Memory B cell (primary cell): Measurements from ENCODE around the gene SNX33.

ENCODE experiments used
- ATAC-seq: fragments of 150-1000 bp; cut with Tn5 transposase; 2 replicates; pipeline ENCODE4 v1.10.0; 2021; ENCODE audit warnings: low read depth, mild to moderate bottlenecking, moderate library complexity
- DNase-seq, 2 donors: peaks; one replicate each; pipeline ENCODE4 v3.0.0; 2022; ENCODE audit warnings: low spot score in 2 of 2
- H3K27ac Mint-ChIP-seq: one replicate; pipeline ENCODE4 v1.8.0; 2022; ENCODE audit warnings: mild to moderate bottlenecking, moderate library complexity, mixed read lengths
- H3K27me3 Mint-ChIP-seq: one replicate; pipeline ENCODE4 v1.8.0; 2022; ENCODE audit warnings: mixed read lengths
- H3K36me3 Mint-ChIP-seq: one replicate; pipeline ENCODE4 v1.8.0; 2022; ENCODE audit warnings: mild to moderate bottlenecking, mixed read lengths
- H3K4me1 Mint-ChIP-seq: one replicate; pipeline ENCODE4 v1.8.0; 2022; ENCODE audit warnings: mixed read lengths
- H3K4me3 Mint-ChIP-seq: one replicate; pipeline ENCODE4 v1.8.0; 2022; ENCODE audit warnings: mild to moderate bottlenecking, moderate library complexity, mixed read lengths
- H3K9me3 Mint-ChIP-seq: one replicate; pipeline ENCODE4 v1.8.0; 2022; ENCODE audit warnings: mixed read lengths

Gene SNX33

GRCh38 chr15:75650908-75651809 lies 3.4 kb downstream of the SNX33 start:
- Mint-ChIP-seq H3K4me3 (no peak overlapping the region), H3K27ac (no peak overlapping the region), H3K9me3 (no peaks in the 10 kb centered on the region), H3K27me3 (no peaks in the 10 kb centered on the region), H3K4me1 (peaks cover 4% of the 10 kb centered on the region), H3K36me3 (no peaks in the 10 kb centered on the region)
- DNase-seq (no peak), ATAC-seq (no peak)

- ATAC-seq (no peak), DNase-seq (no peak)
- Mint-ChIP-seq H3K36me3 (no peaks in the 10 kb centered on the region), H3K27me3 (no peaks in the 10 kb centered on the region), H3K4me1 (peaks cover under 1% of the 10 kb centered on the region), H3K4me3 (no peak overlapping the region), H3K9me3 (no peaks in the 10 kb centered on the region), H3K27ac (no peak overlapping the region)
Observed at GRCh38 chr15:75651810-75652543, 4.3 kb downstream of the SNX33 start.

- DNase-seq (no peak), ATAC-seq (no peak)
- Mint-ChIP-seq H3K27ac (no peak overlapping the region), H3K27me3 (no peaks in the 10 kb centered on the region), H3K9me3 (no peaks in the 10 kb centered on the region), H3K36me3 (no peaks in the 10 kb centered on the region), H3K4me3 (no peak overlapping the region), H3K4me1 (no peaks in the 10 kb centered on the region)
Observed at GRCh38 chr15:75653347-75653913, 5.7 kb downstream of the SNX33 start.

GRCh38 chr15:75654201-75654907 lies 6.6 kb downstream of the SNX33 start:
- DNase-seq (no peak), ATAC-seq (no peak)
- Mint-ChIP-seq H3K9me3 (no peaks in the 10 kb centered on the region), H3K27me3 (no peaks in the 10 kb centered on the region), H3K4me3 (no peak overlapping the region), H3K36me3 (no peaks in the 10 kb centered on the region), H3K4me1 (no peaks in the 10 kb centered on the region), H3K27ac (no peak overlapping the region)

GRCh38 chr15:75655931-75656330 lies 8.2 kb downstream of the SNX33 start:
- Mint-ChIP-seq H3K9me3 (no peaks in the 10 kb centered on the region), H3K4me3 (no peak overlapping the region), H3K4me1 (no peaks in the 10 kb centered on the region), H3K36me3 (no peaks in the 10 kb centered on the region), H3K27me3 (no peaks in the 10 kb centered on the region), H3K27ac (no peak overlapping the region)
- ATAC-seq (no peak), DNase-seq (no peak)

GRCh38 chr15:75656331-75656730 lies 8.6 kb downstream of the SNX33 start:
- H3K4me1 Mint-ChIP-seq = no peaks in the 10 kb centered on the region
- no peak overlapping the region for H3K4me3 Mint-ChIP-seq
- no peaks in the 10 kb centered on the region for H3K36me3 Mint-ChIP-seq
- DNase-seq = no peak
- no peak overlapping the region for H3K27ac Mint-ChIP-seq
- H3K9me3 Mint-ChIP-seq = no peaks in the 10 kb centered on the region
- no peak for ATAC-seq
- H3K27me3 Mint-ChIP-seq = no peaks in the 10 kb centered on the region

- Mint-ChIP-seq H3K27ac (no peak overlapping the region), H3K36me3 (no peaks in the 10 kb centered on the region), H3K4me1 (no peaks in the 10 kb centered on the region), H3K27me3 (no peaks in the 10 kb centered on the region), H3K9me3 (no peaks in the 10 kb centered on the region), H3K4me3 (no peak overlapping the region)
- ATAC-seq = no peak
- no peak for DNase-seq
Observed at GRCh38 chr15:75656813-75657212, 9.1 kb downstream of the SNX33 start.

- DNase-seq = no peak
- no peak overlapping the region for H3K27ac Mint-ChIP-seq
- ATAC-seq = no peak
- H3K27me3 Mint-ChIP-seq = no peaks in the 10 kb centered on the region
- no peaks in the 10 kb centered on the region for H3K36me3 Mint-ChIP-seq
- no peaks in the 10 kb centered on the region for H3K9me3 Mint-ChIP-seq
- H3K4me1 Mint-ChIP-seq = no peaks in the 10 kb centered on the region
- H3K4me3 Mint-ChIP-seq = no peak overlapping the region
Observed at GRCh38 chr15:75659141-75659771, 11.5 kb downstream of the SNX33 start.

GRCh38 chr15:75659928-75660645 lies 12.4 kb downstream of the SNX33 start:
- Mint-ChIP-seq H3K4me1 (no peaks in the 10 kb centered on the region), H3K9me3 (no peaks in the 10 kb centered on the region), H3K27ac (no peak overlapping the region), H3K36me3 (no peaks in the 10 kb centered on the region), H3K4me3 (no peak overlapping the region), H3K27me3 (peaks cover 2% of the 10 kb centered on the region)
- ATAC-seq = no peak
- no peak for DNase-seq

- DNase-seq (no peak), ATAC-seq (no peak)
- Mint-ChIP-seq H3K4me1 (no peaks in the 10 kb centered on the region), H3K27me3 (peaks cover 3% of the 10 kb centered on the region), H3K4me3 (no peak overlapping the region), H3K36me3 (no peaks in the 10 kb centered on the region), H3K27ac (no peak overlapping the region), H3K9me3 (no peaks in the 10 kb centered on the region)
Observed at GRCh38 chr15:75661100-75661755, 13.5 kb downstream of the SNX33 start.

GRCh38 chr15:75661756-75662140 lies 14.0 kb downstream of the SNX33 start:
- no peak overlapping the region for H3K4me3 Mint-ChIP-seq
- DNase-seq (no peak), ATAC-seq (no peak)
- no peaks in the 10 kb centered on the region for H3K4me1 Mint-ChIP-seq
- H3K27me3 Mint-ChIP-seq = peaks cover 6% of the 10 kb centered on the region
- H3K36me3 Mint-ChIP-seq = no peaks in the 10 kb centered on the region
- no peak overlapping the region for H3K27ac Mint-ChIP-seq
- H3K9me3 Mint-ChIP-seq = no peaks in the 10 kb centered on the region

- Mint-ChIP-seq H3K4me3 (no peak overlapping the region), H3K4me1 (no peaks in the 10 kb centered on the region), H3K9me3 (no peaks in the 10 kb centered on the region), H3K36me3 (no peaks in the 10 kb centered on the region), H3K27me3 (peaks cover 10% of the 10 kb centered on the region), H3K27ac (no peak overlapping the region)
- ATAC-seq (no peak), DNase-seq (no peak)
Observed at GRCh38 chr15:75662823-75663519, 15.3 kb downstream of the SNX33 start.
